ELR (cell line): Measurements from ENCODE around the gene ACACA.

Experiments used
- DNase-seq: peaks from one replicate; pipeline ENCODE4 v3.0.0-alpha.2; 2015; ENCODE audit warnings: low read depth

ACACA gene

DNA sequence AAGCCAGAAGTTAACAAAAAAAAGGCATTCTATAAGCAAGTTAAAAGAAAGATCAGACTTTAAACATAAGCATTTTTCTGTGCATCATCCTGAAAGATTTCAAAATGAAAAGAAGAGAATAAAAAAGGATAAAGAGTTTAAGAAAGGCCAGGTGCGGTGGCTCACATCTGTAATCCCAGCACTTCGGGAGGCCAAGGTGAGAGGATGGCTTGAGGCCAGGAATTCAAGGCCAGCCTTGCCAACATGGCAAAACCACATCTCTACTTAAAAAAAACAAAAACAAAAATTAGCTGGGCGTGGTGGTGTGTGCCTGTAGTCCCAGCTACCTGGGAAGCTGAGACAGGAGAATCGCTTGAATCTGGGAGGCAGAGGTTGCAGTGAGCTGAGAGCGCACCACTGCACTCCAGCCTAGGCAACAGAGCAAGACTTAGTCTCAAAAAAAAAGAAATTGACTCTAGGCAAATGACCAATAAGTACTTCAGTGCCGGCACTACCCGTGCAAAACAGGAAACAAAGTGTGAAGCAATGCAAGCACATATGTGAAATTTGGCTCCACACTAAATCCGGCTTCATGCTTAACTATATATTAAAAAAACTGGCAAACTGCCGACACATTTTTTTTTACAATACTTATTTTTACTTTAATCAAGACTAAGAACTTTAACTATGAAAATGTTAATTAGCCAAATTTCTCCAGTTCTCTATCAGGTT lies 114.1 kb downstream of the ACACA start:
- no peak for DNase-seq

DNA sequence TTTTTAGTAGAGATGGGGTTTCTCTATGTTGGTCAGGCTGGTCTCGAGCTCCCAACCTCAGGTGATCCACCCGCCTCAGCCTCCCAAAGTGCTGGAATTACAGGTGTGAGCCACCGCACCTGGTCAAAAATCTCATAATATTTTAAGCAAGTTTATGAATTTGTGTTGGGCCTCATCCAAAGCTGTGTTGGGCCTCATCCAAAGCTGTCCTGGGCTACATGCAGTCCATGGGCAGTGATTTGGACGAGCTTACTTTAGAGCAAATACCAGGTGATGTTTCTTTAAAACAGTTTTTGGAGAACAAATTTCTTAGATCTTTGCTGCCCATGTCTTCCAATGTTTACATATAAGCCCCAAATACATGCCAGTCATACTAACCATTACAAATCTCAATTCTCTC lies 115.3 kb downstream of the ACACA start:
- no peak for DNase-seq

- no peak for DNase-seq
These were observed 120.2 kb downstream of the ACACA start for GRCh38 chr17:37286430-37286829.

GRCh38 chr17:37284191-37284590 lies 122.4 kb downstream of the ACACA start:
- no peak for DNase-seq

DNA sequence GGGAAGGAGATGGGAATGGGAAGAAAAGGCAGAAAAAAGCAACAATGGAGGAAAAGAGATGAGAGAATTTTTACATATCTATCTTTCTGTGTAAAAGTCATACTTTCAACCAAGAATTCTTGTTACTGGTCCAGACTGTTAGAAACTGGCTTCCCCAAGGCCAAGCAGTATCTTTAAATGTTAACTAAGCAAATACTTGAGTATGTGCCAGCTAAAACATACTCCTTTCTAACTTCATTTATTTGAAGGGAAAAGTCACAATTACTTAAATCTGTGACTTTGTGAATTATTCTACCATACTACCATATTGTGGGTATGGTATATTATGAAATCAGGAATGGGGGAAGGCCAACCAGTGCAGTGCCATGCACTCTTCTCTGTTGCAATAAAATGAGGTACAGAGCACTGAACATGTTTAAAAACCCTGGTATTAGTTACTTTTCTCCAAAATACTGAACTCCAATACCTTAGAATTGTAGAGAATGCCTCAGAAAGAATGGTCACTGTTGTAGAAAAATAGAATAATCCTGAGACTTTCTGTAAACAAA lies 123.1 kb downstream of the ACACA start:
- DNase-seq: no peak

- DNase-seq: no peak
These were observed 125.8 kb downstream of the ACACA start for GRCh38 chr17:37280841-37281240.

DNA sequence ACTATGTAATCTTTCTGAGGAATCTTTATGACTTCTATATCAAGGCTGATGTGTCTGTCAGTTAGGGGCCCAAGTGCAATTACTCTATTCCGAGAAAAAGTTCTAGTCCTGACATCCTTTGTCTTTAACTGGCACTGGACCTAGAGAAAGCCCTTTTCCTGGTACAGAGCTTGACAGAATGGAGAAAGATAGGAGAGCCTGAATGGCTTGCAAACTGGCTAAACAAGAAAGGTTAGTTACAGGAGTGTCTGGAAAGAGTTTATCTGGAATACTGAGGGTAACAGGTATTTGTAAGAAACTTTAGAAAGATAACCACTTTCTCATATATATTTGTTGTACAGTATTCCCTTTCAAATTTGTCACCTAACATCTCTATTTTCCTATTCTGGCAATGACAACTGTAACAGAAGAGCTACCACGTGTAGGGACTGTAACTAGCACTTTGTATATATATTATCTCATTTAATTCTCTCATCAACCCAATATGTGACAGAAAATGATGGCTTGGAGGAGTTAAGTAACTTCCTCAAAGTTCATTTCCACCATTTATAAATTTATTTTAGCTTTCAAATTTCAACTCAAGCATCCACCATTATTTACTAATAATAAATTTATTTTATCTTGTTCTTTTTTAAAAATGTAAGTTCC lies 128.3 kb downstream of the ACACA start:
- DNase-seq: no peak

DNA sequence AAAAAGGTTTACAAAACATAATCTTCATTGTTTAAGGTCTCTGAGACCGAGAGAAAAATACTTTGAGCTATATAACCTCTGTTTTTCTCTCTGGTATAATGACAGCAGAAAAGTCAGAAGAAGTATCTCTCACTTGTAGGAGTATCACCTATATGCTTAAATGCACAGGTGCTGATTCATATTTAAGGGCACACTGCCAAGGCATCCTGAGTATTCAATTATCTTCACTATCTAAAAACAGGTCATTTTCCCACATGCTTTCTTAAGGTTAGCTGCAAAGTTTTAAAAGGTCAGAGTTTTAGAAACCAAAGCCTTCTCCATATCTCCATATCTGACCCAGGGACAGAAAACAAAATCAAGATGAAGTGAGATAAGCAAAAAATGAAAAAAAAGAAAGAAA lies 130.2 kb downstream of the ACACA start:
- peak; percentile 40 for DNase-seq

- no peak for DNase-seq
These were observed 132.2 kb downstream of the ACACA start for GRCh38 chr17:37274461-37274860.

DNA sequence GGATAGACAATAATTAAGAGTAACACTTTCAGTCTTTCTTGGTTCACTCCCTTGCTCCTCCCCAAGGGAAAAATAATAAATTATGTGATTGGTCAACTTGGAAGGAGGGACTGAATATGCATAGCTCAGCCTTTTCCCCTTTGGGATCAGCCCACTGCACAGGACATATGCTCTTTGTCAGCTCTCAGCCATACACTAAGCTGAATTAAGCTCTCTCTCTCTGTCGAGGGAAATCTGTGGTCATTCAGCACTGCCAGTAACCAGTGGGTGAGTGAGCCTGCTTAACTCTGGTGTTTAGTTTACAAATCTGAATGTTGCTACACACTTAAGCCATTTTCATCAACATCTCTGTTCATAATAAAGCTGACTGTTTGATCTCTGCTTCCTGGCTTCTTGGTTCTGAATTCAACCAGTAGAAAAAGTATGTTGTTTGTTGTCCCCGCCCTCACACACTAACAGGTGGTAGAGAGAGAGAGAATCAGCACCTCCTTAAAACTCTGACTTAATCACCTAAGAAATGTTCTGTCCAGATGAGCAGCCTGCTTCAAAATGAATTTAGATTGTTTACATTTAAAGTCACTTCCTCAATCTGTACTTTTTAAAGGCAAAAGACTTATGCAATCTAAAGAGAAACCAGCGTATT lies 133.1 kb downstream of the ACACA start:
- peak; percentile 46 for DNase-seq

DNA sequence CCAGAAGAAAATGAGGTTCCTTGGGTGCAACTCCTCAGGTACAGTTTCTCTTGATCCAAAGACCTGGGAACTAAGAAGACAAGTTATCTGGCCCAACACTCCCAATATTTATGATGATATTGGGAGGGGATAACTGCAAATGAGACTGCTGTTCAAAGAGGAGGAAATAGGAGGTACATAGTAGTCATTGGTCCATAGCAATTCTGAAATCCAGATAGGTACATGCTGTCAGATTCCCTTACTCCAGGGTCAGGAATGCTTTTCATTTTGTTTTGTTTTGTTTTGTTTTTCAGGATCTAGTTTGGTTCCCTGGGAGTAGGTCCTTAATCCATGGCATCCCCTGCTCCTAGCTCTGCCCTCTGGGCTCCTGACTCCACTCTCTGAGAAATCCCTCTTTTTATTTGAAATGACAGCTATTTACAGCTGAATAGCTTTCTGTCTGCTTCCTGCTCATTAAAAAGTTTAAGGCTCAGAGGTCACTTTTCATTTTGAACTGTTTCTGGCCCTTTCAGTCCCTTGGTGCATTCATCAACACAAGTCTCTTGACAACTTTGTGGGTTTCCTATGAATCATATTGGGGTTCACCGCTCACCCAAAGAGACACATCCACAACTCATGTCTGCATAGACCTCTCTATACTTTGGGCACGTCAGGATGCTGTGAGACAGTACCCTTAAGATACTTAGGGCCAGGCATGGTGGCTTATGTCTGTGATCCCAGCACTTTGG lies 141.0 kb downstream of the ACACA start:
- no peak for DNase-seq

DNA sequence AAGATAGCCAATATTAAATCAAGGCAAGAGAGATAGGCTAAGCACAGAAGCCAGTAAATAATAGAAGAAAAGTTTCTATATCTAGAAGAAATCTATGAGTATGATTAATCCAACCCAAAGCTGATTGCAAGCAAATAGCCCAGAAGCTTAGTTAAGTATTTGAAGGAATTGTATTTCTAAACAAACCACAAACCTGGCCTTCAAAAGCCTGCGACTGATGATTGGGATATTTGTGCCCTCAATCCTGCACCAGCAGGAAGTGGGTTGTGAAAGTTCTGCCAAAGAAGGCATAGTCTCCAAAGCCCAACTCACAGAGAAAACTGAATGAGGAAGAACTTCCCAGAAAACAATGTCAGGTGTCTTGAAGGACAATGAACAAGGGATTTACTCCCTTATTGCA lies 145.3 kb downstream of the ACACA start:
- DNase-seq: peak; percentile 13

GRCh38 chr17:37259030-37259735 lies 147.5 kb downstream of the ACACA start:
- DNase-seq: peak; percentile 78

DNA sequence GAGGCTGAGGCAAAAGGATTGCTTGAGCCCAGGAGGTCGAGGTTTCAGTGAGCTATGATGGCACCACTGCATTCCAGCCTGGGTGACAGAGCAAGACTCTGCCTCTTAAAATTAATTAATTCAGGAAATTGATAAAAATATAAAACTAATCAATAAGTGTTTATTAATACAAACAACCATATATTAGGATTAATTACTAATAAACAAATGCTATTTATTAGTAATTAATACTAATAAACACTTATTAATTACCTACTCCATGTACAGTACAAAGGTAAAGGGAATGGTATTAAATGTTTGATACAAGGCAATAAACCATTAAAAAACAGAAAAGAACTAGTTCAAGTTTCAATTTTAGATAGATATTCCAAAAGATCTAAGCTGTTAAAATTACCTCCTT lies 150.0 kb downstream of the ACACA start:
- DNase-seq: no peak

GRCh38 chr17:37255432-37255831 lies 151.2 kb downstream of the ACACA start:
- DNase-seq: no peak

DNA sequence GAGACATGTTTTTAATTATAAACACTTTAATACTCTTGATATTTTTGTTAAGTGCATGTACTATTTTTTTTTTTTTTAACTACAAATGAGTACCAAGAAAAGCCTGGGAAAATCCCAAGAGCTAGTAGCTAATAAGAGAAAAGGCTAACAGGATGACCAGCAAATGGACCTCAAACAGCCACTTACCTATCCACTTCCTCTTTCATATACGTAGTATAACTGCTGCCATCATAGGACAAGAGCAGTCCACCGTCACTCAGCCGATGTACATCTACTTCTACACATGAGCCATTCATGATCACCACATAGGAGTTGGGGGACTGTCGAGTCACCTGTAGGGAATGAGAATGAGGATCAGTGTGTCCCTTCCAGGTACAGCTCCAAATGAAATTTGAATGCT lies 158.8 kb downstream of the ACACA start:
- DNase-seq: no peak

- no peak for DNase-seq
These were observed 160.6 kb downstream of the ACACA start for GRCh38 chr17:37246085-37246484.

- DNase-seq: no peak
These were observed 166.3 kb downstream of the ACACA start for GRCh38 chr17:37240381-37240780.

DNA sequence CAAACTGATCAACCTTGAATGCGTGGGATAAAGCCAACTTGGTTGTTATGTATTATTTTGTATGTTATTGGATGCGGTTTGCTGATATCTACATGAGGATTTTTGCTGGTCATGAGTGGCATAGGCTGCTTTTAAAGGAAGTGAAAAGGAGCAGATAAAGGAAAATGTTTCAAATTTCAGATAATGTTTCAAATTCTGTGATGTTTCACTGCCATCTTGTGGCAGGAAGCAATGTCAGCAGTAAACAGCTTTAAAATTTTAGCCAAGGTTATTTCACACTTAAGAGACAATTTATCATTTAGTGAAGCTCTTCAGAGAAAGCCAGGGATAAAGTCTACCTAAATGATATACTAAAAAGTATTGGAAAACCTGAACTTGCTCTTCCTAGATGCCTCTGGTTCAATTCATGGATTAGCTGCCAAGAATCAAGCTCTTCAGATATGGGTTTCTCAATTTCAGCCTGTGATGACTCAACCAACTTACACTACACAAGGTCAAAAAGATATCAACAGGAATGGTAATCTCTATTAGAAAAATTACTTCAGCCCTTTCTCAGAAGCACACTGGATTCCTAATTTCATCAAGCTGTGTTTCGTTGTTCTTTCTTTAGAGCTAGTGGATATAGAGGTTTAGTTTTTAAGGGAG lies 166.8 kb downstream of the ACACA start:
- DNase-seq: peak; percentile 47

- DNase-seq: no peak
These were observed 172.5 kb downstream of the ACACA start for GRCh38 chr17:37234106-37234505.

- DNase-seq: no peak
These were observed 173.6 kb downstream of the ACACA start for GRCh38 chr17:37233036-37233435.
